ENCODE data around the gene PRKG1. TPM values are rescaled to one million over a fixed set of nuclear protein-coding genes. Genes with fewer than 3 reads are reported as not detected.
A peak's percentile ranks its signal among the peaks of the same experiment; 100 is the strongest.

PRKG1 gene
- total RNA-seq, 1 donor from 2014 or later: 17.9 TPM

- intact Hi-C loops (cut with DNase I): loop anchor here (10.0 kb wide), 1 partner anchor 1195 kb away; no protein-coding TSS in a partner anchor
- no peak for DNase-seq (ENCODE audit: extremely low spot score in 2 of 2)
- no peak for TF ChIP-seq CTCF (IDR thresholded peaks at IDR 0.05)
- no peak for TF ChIP-seq POLR2A (IDR thresholded peaks at IDR 0.05)
- no peak for TF ChIP-seq POLR2AphosphoS5 (IDR thresholded peaks at IDR 0.05; ENCODE audit: insufficient read depth in 1 of 2, low read depth in 1 of 2)
- no peaks in the 10 kb centered on the region for H3K27me3 ChIP-seq
- peaks cover 3% of the 10 kb centered on the region for H3K4me1 ChIP-seq
- no peak overlapping the region for H3K4me3 ChIP-seq
- no peaks in the 10 kb centered on the region for H3K9me3 ChIP-seq
- no peaks in the 10 kb centered on the region for H3K36me3 ChIP-seq
- H3K27ac ChIP-seq: no peak overlapping the region
These were observed 1135.9 kb downstream of the PRKG1 start for GRCh38 chr10:52210161-52210560.

GRCh38 chr10:52212062-52212461 lies 1137.8 kb downstream of the PRKG1 start:
- H3K27me3 ChIP-seq: no peaks in the 10 kb centered on the region
- H3K4me3 ChIP-seq: no peak overlapping the region
- no peak for DNase-seq (ENCODE audit: extremely low spot score in 2 of 2)
- H3K4me1 ChIP-seq: peaks cover 15% of the 10 kb centered on the region
- no peak for TF ChIP-seq POLR2A (IDR thresholded peaks at IDR 0.05)
- TF ChIP-seq POLR2AphosphoS5 (IDR thresholded peaks at IDR 0.05; ENCODE audit: insufficient read depth in 1 of 2, low read depth in 1 of 2): no peak
- TF ChIP-seq CTCF (IDR thresholded peaks at IDR 0.05): no peak
- intact Hi-C loops (cut with DNase I): loop anchor here (10.0 kb wide), 1 partner anchor 1197 kb away; no protein-coding TSS in a partner anchor
- H3K36me3 ChIP-seq: no peaks in the 10 kb centered on the region
- H3K27ac ChIP-seq: no peak overlapping the region
- H3K9me3 ChIP-seq: no peaks in the 10 kb centered on the region

- Histone ChIP-seq H3K27me3 (no peaks in the 10 kb centered on the region), H3K4me3 (no peak overlapping the region), H3K27ac (no peak overlapping the region), H3K4me1 (peaks cover 15% of the 10 kb centered on the region), H3K36me3 (no peaks in the 10 kb centered on the region), H3K9me3 (no peaks in the 10 kb centered on the region)
- no peak for TF ChIP-seq POLR2AphosphoS5 (IDR thresholded peaks at IDR 0.05; ENCODE audit: insufficient read depth in 1 of 2, low read depth in 1 of 2)
- no peak for TF ChIP-seq POLR2A (IDR thresholded peaks at IDR 0.05)
- no peak for TF ChIP-seq CTCF (IDR thresholded peaks at IDR 0.05)
- intact Hi-C loops (cut with DNase I): loop anchor here (10.0 kb wide), 1 partner anchor 1198 kb away; no protein-coding TSS in a partner anchor
- DNase-seq (ENCODE audit: extremely low spot score in 2 of 2): no peak
These were observed 1138.5 kb downstream of the PRKG1 start for GRCh38 chr10:52212802-52213201.

GRCh38 chr10:52213321-52213752 lies 1139.0 kb downstream of the PRKG1 start:
- Histone ChIP-seq H3K4me3 (no peak overlapping the region), H3K36me3 (no peaks in the 10 kb centered on the region), H3K27me3 (no peaks in the 10 kb centered on the region), H3K9me3 (no peaks in the 10 kb centered on the region), H3K4me1 (peaks cover 15% of the 10 kb centered on the region), H3K27ac (no peak overlapping the region)
- TF ChIP-seq POLR2A (IDR thresholded peaks at IDR 0.05) (no peak), POLR2AphosphoS5 (IDR thresholded peaks at IDR 0.05; ENCODE audit: insufficient read depth in 1 of 2, low read depth in 1 of 2) (no peak), CTCF (IDR thresholded peaks at IDR 0.05) (no peak)
- intact Hi-C loops (cut with DNase I): loop anchor here (10.0 kb wide), 1 partner anchor 1199 kb away; no protein-coding TSS in a partner anchor
- DNase-seq (ENCODE audit: extremely low spot score in 2 of 2): no peak

GRCh38 chr10:52215745-52216361 lies 1141.6 kb downstream of the PRKG1 start:
- no peak for TF ChIP-seq POLR2AphosphoS5 (IDR thresholded peaks at IDR 0.05; ENCODE audit: insufficient read depth in 1 of 2, low read depth in 1 of 2)
- TF ChIP-seq CTCF (IDR thresholded peaks at IDR 0.05): peak; percentile 60 to 82 (median 69)
- Histone ChIP-seq H3K27ac (no peak overlapping the region), H3K4me3 (no peak overlapping the region), H3K36me3 (no peaks in the 10 kb centered on the region), H3K4me1 (peaks cover 15% of the 10 kb centered on the region), H3K9me3 (no peaks in the 10 kb centered on the region), H3K27me3 (no peaks in the 10 kb centered on the region)
- intact Hi-C loops (cut with DNase I): loop anchor here (10.0 kb wide), 1 partner anchor 1201 kb away; no protein-coding TSS in a partner anchor
- DNase-seq (ENCODE audit: extremely low spot score in 2 of 2): no peak
